ENCODE data around the gene SRP14. TPM values are rescaled to one million over a fixed set of nuclear protein-coding genes. Genes with fewer than 3 reads are reported as not detected.

Gene SRP14
- polyA plus RNA-seq, 2 of the 4 experiments (the other 2 are of a cell fraction): 306 to 374 TPM

DNA sequence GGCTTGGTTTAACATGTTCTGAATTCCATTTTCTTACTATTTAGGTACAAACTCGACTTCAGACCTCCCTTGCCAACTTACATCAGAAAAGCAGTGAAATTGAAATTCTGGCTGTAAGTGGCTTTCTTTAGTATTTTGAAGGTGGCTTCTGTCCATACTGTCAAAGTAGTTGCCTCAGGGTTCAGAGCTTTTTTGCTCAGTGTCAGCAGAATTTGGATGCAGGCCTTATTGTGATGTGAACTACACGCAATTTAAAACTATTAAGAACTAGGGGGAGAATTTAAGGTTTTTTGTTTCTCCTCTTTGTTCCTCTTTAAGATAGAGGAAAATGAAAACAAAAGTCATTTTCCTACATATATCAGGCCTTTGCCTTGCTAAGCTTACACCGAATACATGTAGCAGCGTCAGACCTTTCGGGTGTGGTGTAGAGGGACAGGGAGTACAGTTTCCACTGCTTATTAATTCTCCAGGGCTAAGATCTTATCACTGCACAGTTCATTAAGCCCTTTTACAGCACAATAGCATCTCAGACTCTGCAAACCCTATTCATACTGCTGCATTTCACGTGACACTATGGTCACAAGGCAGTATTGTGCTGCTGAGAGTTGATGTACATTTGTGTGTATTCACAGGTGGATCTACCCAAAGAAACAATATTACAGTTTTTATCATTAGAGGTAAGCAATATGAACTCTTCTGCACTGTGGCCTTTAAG is 6.7 kb downstream of the SRP14 start:
- Histone ChIP-seq H3K27ac (no peak overlapping the region), H3K4me1 (no peaks in the 10 kb centered on the region), H3K9me3 (no peaks in the 10 kb centered on the region), H3K4me2 (no peak overlapping the region), H3K4me3 (no peak overlapping the region)
- TF ChIP-seq, protein P1, sequence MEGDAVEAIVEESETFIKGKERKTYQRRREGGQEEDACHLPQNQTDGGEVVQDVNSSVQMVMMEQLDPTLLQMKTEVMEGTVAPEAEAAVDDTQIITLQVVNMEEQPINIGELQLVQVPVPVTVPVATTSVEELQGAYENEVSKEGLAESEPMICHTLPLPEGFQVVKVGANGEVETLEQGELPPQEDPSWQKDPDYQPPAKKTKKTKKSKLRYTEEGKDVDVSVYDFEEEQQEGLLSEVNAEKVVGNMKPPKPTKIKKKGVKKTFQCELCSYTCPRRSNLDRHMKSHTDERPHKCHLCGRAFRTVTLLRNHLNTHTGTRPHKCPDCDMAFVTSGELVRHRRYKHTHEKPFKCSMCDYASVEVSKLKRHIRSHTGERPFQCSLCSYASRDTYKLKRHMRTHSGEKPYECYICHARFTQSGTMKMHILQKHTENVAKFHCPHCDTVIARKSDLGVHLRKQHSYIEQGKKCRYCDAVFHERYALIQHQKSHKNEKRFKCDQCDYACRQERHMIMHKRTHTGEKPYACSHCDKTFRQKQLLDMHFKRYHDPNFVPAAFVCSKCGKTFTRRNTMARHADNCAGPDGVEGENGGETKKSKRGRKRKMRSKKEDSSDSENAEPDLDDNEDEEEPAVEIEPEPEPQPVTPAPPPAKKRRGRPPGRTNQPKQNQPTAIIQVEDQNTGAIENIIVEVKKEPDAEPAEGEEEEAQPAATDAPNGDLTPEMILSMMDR (IDR thresholded peaks at IDR 0.05): no peak
- peak; percentile 57 for TF ChIP-seq MAFK (IDR thresholded peaks at IDR 0.05; ENCODE audit: partially characterized antibody)
- ATAC-seq (no peak), DNase-seq (ENCODE audit: low read depth in 1 of 2, low spot score in 1 of 2) (no peak), FAIRE-seq (no peak)
- 94% methylated on average over 6 of the region's 6 CpGs for WGBS (ENCODE audit: missing lambda C conversion rate)
- ChIA-PET CTCF (interaction anchor here (1.5 kb wide), 1 partner anchor 242 kb away, joined by 4 read pairs; no protein-coding TSS in a partner anchor), POLR2A (no interaction called here)

- H3K4me2 ChIP-seq: no peak overlapping the region
- whole genome bisulfite sequencing (ENCODE audit: missing lambda C conversion rate): 95% methylated on average over 3 of the region's 3 CpGs
- no peak for ATAC-seq
- TF ChIP-seq, protein P1 (IDR thresholded peaks at IDR 0.05): no peak
- H3K4me3 ChIP-seq: no peak overlapping the region
- H3K4me1 ChIP-seq: no peaks in the 10 kb centered on the region
- no peak for DNase-seq (ENCODE audit: low read depth in 1 of 2, low spot score in 1 of 2)
- ChIA-PET POLR2A (no interaction called here), CTCF (no interaction called here)
- H3K27ac ChIP-seq: no peak overlapping the region
- no peak for FAIRE-seq
- no peaks in the 10 kb centered on the region for H3K9me3 ChIP-seq
These were observed 7.7 kb downstream of the SRP14 start for GRCh38 chr15:40031300-40031699.

- FAIRE-seq: no peak
- no peaks in the 10 kb centered on the region for H3K4me1 ChIP-seq
- ChIA-PET CTCF (no interaction called here), POLR2A (no interaction called here)
- H3K27ac ChIP-seq: no peak overlapping the region
- no peak overlapping the region for H3K4me3 ChIP-seq
- peak in 1 of 2 experiments; percentile 30 for DNase-seq (ENCODE audit: low read depth in 1 of 2, low spot score in 1 of 2)
- TF ChIP-seq HMGXB4 (CRISPR knock-in tag; IDR thresholded peaks at IDR 0.05; ENCODE audit: borderline replicate concordance): no peak
- TF ChIP-seq RAD21 (conservative IDR thresholded peaks at IDR 0.05 in 1 of 2, IDR thresholded peaks at IDR 0.05 in 1 of 2): peak in 1 of 2 experiments; percentile 29; a peak in 2 of 5 replicates
- no peak for TF ChIP-seq FOSL2 (IDR thresholded peaks at IDR 0.05)
- TF ChIP-seq FOSL2 (CRISPR knock-in tag; IDR thresholded peaks at IDR 0.05): no peak
- no peak for TF ChIP-seq PHF8 (IDR thresholded peaks at IDR 0.05; ENCODE audit: borderline replicate concordance, low read depth)
- TF ChIP-seq MAFK (IDR thresholded peaks at IDR 0.05; ENCODE audit: partially characterized antibody): no peak
- no peak for TF ChIP-seq MYC (IDR thresholded peaks at IDR 0.05; ENCODE audit: borderline replicate concordance, low read length)
- TF ChIP-seq, protein P1 (IDR thresholded peaks at IDR 0.05): peak; percentile 39; the same call in 2 of the 3 replicates
- TF ChIP-seq JUNB (IDR thresholded peaks at IDR 0.05): no peak
- no peak for TF ChIP-seq ZFP36 (IDR thresholded peaks at IDR 0.05; ENCODE audit: borderline replicate concordance, partially characterized antibody)
- TF ChIP-seq SMC3 (IDR thresholded peaks at IDR 0.05): no peak
- no peak for TF ChIP-seq POLR2A (IDR thresholded peaks at IDR 0.05; ENCODE audit: low read length)
- TF ChIP-seq NR3C1 (IDR thresholded peaks at IDR 0.05): no peak
- no peak for TF ChIP-seq HEYL (CRISPR knock-in tag; IDR thresholded peaks at IDR 0.05)
- no peak overlapping the region for H3K4me2 ChIP-seq
- ATAC-seq: peak; percentile 64 to 83; a peak in 4 of 6 replicates
- 74% methylated on average over 7 of the region's 7 CpGs for WGBS (ENCODE audit: missing lambda C conversion rate)
- no peaks in the 10 kb centered on the region for H3K9me3 ChIP-seq
These were observed 8.7 kb downstream of the SRP14 start for GRCh38 chr15:40029979-40030893.

Data from A549 (cell line).